Measurements from ENCODE around the gene MALAT1.

- no peak for TF ChIP-seq CREB5 (CRISPR knock-in tag; IDR thresholded peaks at IDR 0.05; ENCODE audit: low read depth)
- no peak for TF ChIP-seq ZNF8 (CRISPR knock-in tag; IDR thresholded peaks at IDR 0.05)
- TF ChIP-seq CSDC2 (CRISPR knock-in tag; IDR thresholded peaks at IDR 0.05): no peak
- TF ChIP-seq TSHZ2 (CRISPR knock-in tag; IDR thresholded peaks at IDR 0.05): no peak
- TF ChIP-seq POU6F1 (CRISPR knock-in tag; IDR thresholded peaks at IDR 0.05; ENCODE audit: borderline replicate concordance, low read depth): no peak
- no peak for TF ChIP-seq ARNTL (CRISPR knock-in tag; IDR thresholded peaks at IDR 0.05; ENCODE audit: borderline replicate concordance, low read depth)
- no peak for TF ChIP-seq PATZ1 (CRISPR knock-in tag; IDR thresholded peaks at IDR 0.05; ENCODE audit: borderline replicate concordance)
- TF ChIP-seq ISL1 (CRISPR knock-in tag; IDR thresholded peaks at IDR 0.05): no peak
- TF ChIP-seq ZFP3 (CRISPR knock-in tag; IDR thresholded peaks at IDR 0.05): no peak
- TF ChIP-seq RARB (CRISPR knock-in tag; IDR thresholded peaks at IDR 0.05): no peak
- no peak for TF ChIP-seq ZFP30 (CRISPR knock-in tag; IDR thresholded peaks at IDR 0.05)
- TF ChIP-seq TCF4 (CRISPR knock-in tag; IDR thresholded peaks at IDR 0.05; ENCODE audit: borderline replicate concordance): no peak
- TF ChIP-seq OSR1 (CRISPR knock-in tag; IDR thresholded peaks at IDR 0.05): no peak
These were observed 5.3 kb upstream of the MALAT1 start for GRCh38 chr11:65493367-65494176.

Data from SK-N-SH treated with all-trans-retinoic acid at 6 μM for 48 hours (cell line).